OCI-LY3 (cell line): ENCODE measurements around the gene SYPL2.

ENCODE experiments used
- H2AFZ ChIP-seq: fragments of 200-600, 300-600 bp; shearing (Covaris generic); 2 replicates; pipeline ENCODE4 v1.6.0; 2014; ENCODE audit warnings: antibody characterized with exemption, low read depth, low read length
- H3K27ac ChIP-seq: fragments of 200-600, 300-600 bp; sonication (generic); 2 replicates; pipeline ENCODE4 v1.5.1; 2014; ENCODE audit warnings: mild to moderate bottlenecking, low read length, moderate library complexity, mixed read lengths
- H3K27me3 ChIP-seq: fragments of 200-600, 300-600 bp; sonication (generic); 2 replicates; pipeline ENCODE4 v1.6.1; 2014; ENCODE audit warnings: low read depth, low read length, mixed read lengths
- H3K36me3 ChIP-seq: fragments of 200-600, 300-600 bp; sonication (generic); replicated peaks from 2 replicates; pipeline ENCODE3; 2014; ENCODE audit warnings: low read depth, low read length, mixed read lengths
- H3K4me1 ChIP-seq: fragments of 300-600, 200-600 bp; sonication (generic); 2 replicates; pipeline ENCODE4 v1.6.1; 2014; ENCODE audit warnings: low read length, mixed read lengths
- H3K4me2 ChIP-seq: fragments of 200-600, 300-600 bp; sonication (generic); 2 replicates; pipeline ENCODE4 v1.6.1; 2014; ENCODE audit warnings: low read length, mixed read lengths
- H3K4me3 ChIP-seq: fragments of 300-600, 200-600 bp; sonication (generic); 2 replicates; pipeline ENCODE4 v1.5.1; 2014; ENCODE audit warnings: antibody characterized with exemption, mild to moderate bottlenecking, low read length, moderate library complexity
- H3K79me2 ChIP-seq: fragments of 300-600, 200-600 bp; shearing (Covaris generic); 2 replicates; pipeline ENCODE4 v1.6.1; 2014; ENCODE audit warnings: mild to moderate bottlenecking, low read length, mixed read lengths
- H3K9ac ChIP-seq: fragments of 300-600, 200-600 bp; shearing (Covaris generic); 2 replicates; pipeline ENCODE4 v1.6.0; 2014; ENCODE audit warnings: mild to moderate bottlenecking, low read length, moderate library complexity
- H3K9me3 ChIP-seq: fragments of 200-600, 300-600 bp; shearing (Covaris generic); 2 replicates; pipeline ENCODE4 v1.6.1; 2014; ENCODE audit warnings: low read length, mixed read lengths; ENCODE audit not compliant: insufficient read depth
- H4K20me1 ChIP-seq: fragments of 200-600, 300-600 bp; sonication (generic); 2 replicates; pipeline ENCODE4 v1.6.1; 2016; ENCODE audit warnings: low read length, mixed read lengths; ENCODE audit not compliant: insufficient read depth
- EZH2phosphoT487 ChIP-seq: fragments of 200-600 bp; shearing (Covaris generic); IDR thresholded peaks from 2 replicates; pipeline ENCODE4 v1.6.1; 2018; ENCODE audit warnings: antibody characterized with exemption, mixed run types, low read depth
- TF ChIP-seq, protein P1 (sequence below): fragments of 200-600, 300-600 bp; sonication (generic); IDR thresholded peaks from 2 replicates; pipeline ENCODE4 v1.5.1; 2014; ENCODE audit warnings: antibody characterized with exemption, low read length, low read depth

The SYPL2 gene

GRCh38 chr1:109530457-109531087 lies 64.2 kb downstream of the SYPL2 start:
- no peak overlapping the region for H3K4me3 ChIP-seq
- H3K27me3 ChIP-seq: no peaks in the 10 kb centered on the region
- no peak overlapping the region for H2AFZ ChIP-seq
- no peak overlapping the region for H3K27ac ChIP-seq
- H3K9ac ChIP-seq: no peak overlapping the region
- H3K4me2 ChIP-seq: no peak overlapping the region
- no peaks in the 10 kb centered on the region for H3K9me3 ChIP-seq
- no peaks in the 10 kb centered on the region for H3K79me2 ChIP-seq
- H4K20me1 ChIP-seq: no peaks in the 10 kb centered on the region
- no peaks in the 10 kb centered on the region for H3K36me3 ChIP-seq
- H3K4me1 ChIP-seq: peaks cover 59% of the 10 kb centered on the region
- TF ChIP-seq, protein P1, sequence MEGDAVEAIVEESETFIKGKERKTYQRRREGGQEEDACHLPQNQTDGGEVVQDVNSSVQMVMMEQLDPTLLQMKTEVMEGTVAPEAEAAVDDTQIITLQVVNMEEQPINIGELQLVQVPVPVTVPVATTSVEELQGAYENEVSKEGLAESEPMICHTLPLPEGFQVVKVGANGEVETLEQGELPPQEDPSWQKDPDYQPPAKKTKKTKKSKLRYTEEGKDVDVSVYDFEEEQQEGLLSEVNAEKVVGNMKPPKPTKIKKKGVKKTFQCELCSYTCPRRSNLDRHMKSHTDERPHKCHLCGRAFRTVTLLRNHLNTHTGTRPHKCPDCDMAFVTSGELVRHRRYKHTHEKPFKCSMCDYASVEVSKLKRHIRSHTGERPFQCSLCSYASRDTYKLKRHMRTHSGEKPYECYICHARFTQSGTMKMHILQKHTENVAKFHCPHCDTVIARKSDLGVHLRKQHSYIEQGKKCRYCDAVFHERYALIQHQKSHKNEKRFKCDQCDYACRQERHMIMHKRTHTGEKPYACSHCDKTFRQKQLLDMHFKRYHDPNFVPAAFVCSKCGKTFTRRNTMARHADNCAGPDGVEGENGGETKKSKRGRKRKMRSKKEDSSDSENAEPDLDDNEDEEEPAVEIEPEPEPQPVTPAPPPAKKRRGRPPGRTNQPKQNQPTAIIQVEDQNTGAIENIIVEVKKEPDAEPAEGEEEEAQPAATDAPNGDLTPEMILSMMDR: no peak
- no peak for TF ChIP-seq EZH2phosphoT487

DNA sequence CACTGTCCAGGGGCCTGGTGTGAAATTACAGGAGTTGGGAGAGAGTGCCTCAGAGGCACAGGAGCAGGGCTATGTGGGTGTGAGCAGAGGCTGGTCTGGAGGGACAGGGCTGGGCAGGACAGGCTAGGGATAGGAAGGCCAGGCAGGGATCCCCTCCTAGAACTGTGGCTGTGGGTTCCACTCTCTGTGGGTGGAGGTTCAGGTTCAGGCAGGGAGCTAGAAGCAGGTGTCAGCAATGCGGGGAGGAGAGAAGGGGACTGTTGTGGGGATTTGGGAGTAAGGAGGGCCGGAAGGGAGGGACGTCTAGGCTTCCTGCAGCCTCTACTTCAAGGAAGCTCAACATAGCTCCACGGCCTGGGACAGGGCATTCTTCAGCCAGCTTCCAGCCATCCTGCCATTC lies 65.0 kb downstream of the SYPL2 start:
- peak overlapping the region; percentile 90; the same call in 1 of the 2 replicates for H3K4me2 ChIP-seq
- H3K4me1 ChIP-seq: peaks cover 51% of the 10 kb centered on the region
- no peak overlapping the region for H3K27ac ChIP-seq

More for the DNA sequence above, 65.0 kb downstream of the SYPL2 start:
- no peaks in the 10 kb centered on the region for H3K36me3 ChIP-seq
- peak overlapping the region; percentile 48; the same call in 1 of the 2 replicates for H3K9ac ChIP-seq
- no peak overlapping the region for H3K4me3 ChIP-seq
- no peak overlapping the region for H2AFZ ChIP-seq
- H3K27me3 ChIP-seq: no peaks in the 10 kb centered on the region
- no peaks in the 10 kb centered on the region for H3K79me2 ChIP-seq
- no peaks in the 10 kb centered on the region for H4K20me1 ChIP-seq
- TF ChIP-seq EZH2phosphoT487: no peak
- TF ChIP-seq, protein P1: no peak
- no peaks in the 10 kb centered on the region for H3K9me3 ChIP-seq
